HG03378 (cell line): ENCODE results near the gene CFDP1.
"Not testable (repeated sequence)": the region's sequence is repeated elsewhere in the genome, so short reads cannot be mapped to it uniquely, and the experiment has no call there.

Experiments used
- ATAC-seq: cut with Tn5 transposase; IDR thresholded peaks from one replicate; pipeline ENCODE4 v1.9.1; 2021; ENCODE audit warnings: mild to moderate bottlenecking, moderate library complexity; ENCODE audit not compliant: unreplicated experiment

Gene CFDP1

DNA sequence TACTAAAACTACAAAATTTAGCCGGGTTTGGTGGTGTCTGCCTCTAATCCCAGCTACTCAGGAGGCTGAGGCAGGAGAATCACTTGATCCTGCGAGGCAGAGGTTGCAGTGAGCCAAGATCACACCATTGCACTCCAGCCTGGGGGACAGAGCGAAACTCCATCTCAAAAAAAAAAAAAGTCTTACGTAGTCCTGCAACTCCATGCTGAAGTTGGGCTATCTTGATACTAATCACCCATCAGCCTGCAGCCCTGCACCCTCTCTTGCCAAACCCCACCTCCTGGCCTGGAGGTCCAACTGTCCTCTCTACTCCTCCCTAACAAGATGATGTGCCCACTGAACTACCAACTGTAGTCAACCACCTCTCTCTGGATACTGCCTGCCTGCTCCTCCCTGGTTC lies 26.4 kb upstream of the CFDP1 start:
- ATAC-seq: no peak

DNA sequence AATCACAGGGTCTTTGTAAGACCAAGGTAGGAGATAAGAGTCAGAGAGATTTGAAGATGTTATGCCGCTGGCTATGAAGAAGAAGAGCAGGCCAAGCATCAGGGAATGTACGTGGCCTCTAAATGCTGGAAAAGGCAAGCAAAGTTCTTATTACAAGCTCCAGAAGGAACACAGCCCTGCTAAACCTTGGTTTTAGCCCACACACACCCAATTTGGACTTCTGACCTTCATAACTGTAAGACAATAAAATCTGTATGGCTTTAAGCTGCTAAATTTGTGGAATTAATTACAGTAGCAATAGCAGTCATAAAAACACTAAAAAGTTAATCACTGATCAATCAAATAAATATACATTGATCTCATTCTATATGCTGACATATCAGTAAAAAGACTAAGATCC lies 25.1 kb upstream of the CFDP1 start:
- no peak for ATAC-seq

DNA sequence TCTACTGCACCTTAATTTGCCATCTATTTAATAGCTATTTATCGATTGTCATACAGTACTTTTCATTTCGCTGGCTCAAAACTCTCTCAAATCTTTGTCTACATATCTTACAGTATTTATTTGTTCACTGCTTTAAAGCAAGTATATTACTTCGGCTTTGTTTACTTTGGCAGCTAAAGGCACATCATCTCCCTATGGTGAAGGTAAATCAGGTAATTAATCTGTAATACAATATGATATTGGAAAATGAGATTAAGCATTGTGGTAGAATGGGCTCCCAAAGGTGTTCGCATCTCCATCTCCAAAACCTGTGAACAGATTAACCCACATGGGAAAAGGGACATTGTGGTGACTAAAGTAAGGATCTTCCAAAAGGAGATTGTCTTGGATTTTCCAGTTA lies 24.7 kb upstream of the CFDP1 start:
- no peak for ATAC-seq

DNA sequence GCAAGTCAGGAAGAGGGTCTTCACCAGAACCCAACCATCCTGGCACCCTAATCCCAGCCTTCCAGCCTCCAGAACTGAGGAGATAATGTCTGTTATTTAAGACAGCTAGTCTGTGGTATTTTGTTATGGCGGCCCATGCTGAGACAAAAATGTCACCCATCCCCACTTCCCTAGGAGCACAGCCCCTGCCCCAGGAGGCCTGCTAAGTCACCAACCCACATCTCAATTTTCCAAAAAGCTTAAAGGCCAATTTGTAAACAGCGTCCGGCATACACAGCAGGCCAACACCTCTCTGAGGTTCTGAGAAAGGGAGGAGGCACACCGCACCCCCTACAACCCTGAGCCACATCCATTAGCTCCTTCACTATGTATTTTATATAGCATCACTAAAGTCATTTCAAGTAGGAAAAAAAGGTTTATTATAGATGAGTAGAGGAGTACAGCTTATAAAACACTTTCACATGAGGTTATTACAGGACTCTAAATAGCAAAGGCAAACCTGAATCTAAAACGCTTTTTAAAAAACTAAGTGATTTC lies 24.2 kb upstream of the CFDP1 start:
- ATAC-seq: no peak

DNA sequence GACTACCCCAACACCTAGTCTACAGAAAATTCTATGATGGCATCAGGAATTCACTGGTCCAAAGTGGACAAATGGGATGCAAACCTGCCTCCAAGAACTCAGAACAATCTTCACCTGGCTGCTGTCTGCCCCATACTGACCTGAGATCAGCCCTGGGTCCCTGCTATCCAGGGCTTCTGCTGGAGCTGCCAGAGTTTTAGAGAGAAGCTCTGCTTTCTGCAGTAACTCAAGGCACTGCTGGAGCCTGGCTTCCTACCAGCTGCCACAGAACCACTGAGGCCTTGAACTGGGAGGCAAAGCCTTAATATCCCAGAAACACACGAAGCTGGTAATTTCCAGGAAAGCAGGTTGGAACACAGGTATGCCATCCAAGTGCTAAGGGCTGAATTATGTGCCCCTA lies 23.7 kb upstream of the CFDP1 start:
- ATAC-seq: no peak

DNA sequence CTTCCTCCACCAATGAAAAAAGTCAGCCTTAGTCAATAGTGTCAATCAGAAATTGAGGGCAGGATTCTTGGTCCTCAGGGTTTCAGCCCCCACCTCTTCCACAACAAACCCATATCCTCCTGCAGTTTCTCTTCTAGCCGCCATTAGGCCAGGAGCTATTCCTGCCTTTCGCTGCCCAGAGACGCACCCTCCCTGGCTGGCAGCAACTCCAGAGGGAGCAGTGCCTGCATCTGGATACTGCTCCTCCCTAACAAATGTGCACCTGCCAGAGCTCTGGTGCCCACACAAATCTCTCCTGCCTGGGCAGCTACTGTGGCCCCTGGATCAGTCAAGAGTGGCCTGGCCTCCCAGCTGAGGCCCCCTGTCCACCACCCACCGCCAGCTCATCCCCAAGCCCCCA lies 23.2 kb upstream of the CFDP1 start:
- ATAC-seq: not testable (repeated sequence)

DNA sequence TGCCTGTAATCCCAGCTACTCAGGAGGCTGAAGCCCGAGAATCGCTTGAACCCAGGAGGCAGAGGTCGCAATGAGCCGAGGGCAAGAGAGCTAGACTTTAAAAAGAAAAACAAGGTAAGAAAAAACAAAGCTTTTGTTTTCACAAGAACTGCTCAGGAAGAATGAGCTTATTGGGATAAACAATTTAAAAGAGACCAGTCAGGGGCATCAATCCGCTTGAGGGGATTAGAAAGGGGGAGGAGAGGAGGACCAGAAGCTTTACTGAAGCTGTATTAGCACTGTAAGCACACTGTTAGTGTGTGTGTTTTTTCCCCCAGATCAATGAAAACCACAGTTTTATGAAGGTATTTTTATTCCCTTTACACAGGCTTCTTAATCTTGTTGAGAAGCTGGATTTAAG lies 22.4 kb upstream of the CFDP1 start:
- no peak for ATAC-seq

DNA sequence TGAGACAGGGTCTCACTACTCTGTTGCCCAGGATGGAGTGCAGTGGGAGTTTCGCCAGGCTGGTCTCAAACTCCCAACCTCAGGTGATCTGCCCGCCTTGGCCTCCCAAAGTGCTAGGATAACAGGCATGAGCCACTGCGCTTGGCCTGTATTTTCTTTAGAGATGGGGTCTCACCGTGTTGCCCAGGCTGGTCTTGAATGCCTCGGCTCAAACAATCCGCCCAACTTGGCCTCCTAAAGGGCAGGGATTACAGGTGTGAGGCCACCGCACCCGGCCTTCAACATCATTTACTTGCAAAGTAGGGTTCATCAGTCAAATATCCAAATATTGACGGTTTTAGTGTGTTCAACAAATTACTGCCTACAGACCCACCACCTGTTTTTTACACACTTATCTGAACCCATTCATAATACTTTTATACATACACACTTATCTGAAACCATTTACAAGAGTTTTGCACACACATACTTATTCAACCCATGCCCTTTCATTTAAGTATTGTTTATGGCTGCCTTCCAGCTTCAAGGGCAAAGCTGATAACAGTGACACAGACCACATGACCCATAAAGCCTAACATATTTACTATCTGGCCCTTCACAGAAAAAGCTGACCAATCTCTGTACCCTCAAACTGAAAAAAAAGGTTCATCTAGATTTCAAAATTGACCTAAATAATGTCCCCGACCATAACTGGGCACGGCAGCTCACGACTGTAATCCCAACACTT lies 19.3 kb upstream of the CFDP1 start:
- no peak for ATAC-seq

DNA sequence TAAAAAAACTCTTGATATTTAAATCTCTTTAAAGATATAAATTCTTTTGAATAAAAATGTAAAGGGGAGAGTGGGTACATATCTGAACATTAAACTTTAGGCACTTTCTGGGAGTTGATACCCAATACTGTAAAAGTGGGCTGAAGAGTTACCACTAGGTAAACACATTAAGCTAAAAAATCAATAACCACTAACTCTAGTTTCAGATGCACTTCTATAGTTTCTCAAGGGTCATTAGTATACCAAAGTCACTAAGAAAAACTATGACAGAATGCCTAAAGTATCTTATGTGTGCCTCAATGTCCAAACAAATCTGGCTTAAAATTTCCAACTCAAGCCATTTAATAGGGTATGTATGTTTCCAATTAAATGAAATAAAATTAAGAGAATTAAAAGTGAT lies 13.1 kb upstream of the CFDP1 start:
- ATAC-seq: no peak

DNA sequence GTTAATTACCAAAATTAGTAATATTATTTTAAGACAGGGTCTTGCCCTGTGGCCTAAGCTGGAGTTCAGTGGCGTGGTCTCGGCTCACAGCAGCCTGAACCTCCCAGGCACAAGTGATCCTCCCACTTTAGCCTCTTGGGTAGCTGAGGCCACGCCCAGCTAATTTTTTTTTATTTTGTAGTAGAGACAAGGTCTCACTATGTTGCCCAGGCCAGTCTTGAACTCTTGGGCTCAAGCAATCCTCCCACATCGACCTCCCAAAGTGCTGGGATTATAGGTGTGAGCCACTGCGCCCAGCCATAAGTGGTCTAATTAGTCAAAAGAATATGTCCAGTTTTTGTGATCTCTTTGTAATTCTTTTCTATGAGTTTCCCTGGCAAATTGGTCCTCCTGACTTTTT lies 12.0 kb upstream of the CFDP1 start:
- no peak for ATAC-seq

DNA sequence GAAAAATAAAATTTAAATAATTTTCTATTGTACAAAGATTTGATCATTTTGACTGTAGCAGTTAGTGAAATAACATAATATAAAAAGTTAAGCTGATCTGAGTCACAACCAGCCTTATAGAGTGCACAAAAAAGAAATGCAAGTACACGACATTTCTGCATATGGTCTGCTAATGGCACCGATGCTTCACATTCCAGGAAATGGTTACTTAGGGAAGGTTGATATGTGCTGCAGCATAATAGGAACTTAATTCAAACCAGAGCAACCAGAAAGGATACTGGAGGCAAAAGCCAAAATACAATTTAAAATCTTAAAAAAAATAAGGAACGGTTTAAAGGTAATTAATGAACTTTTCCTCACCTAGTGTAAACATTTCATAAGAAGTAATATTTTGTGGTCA lies 10.0 kb upstream of the CFDP1 start:
- ATAC-seq: no peak

DNA sequence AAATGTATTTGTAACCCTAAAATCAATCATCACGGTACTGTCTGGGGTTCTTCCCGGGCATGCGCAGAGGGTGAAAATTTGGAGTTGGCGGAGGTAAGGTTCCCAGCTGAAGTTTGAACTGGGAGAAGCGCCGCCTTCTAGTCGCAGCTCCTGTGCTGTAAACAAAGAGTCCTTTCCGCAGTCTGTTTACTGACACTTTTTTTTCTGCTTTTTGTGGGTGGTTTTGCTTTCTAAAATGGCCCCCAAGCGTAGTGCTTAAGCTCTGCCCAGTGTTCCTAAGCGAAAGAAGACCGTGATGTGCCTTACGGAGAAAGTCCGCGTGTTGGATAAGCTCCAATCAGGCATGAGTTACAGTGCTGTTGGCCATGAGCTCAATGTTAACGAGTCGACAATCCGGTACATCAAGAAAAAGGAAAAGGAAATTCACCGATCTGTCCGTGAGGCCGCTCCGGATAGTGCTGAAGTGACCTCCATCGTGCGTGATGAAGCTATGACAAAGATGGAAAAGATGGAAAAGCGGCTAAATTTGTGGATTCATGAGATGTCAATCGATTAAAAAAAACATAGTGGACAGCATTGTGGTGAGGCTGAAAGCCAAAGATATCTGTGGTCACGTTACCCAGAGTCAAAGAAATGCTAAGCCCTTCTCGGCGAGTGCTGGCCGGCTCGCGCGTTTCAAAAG lies 570 bp upstream of the CFDP1 start:
- ATAC-seq: peak; percentile 77

DNA sequence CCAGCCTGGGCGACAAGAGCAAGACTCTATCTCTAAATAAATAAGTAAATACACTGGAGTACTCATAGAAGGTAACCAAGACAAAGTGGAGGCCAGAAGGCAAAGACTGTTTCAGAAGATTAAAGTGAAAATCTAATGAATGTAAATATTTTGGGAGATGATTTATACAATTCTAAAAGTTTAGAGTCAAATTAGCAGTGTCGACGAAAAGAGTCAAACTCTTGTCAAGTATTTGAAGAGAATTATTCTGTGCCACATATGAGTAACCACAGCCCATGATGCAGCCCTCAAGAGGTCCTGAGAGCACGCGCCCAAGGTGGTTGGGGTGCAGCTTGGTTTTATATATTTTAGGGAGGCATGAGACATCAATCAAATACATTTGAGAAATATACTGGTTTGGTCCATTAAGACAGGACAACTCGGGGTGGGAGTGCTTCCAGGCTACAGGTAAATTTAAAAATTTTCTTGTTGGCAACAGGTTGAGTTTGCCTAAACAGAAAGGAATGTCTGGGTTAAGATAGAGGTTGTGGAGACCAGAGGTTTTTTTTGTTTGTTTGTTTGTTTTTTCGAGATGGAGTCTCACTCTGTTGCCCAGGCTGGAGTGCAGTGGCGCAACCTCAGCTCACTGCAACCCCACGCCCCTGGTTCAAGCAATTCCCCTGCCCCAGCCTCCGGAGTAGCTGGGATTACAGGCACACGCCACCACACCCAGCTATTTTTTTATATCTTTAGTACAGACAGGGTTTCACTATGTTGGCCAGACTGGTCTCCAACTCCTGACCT lies 3.5 kb downstream of the CFDP1 start:
- ATAC-seq: no peak

DNA sequence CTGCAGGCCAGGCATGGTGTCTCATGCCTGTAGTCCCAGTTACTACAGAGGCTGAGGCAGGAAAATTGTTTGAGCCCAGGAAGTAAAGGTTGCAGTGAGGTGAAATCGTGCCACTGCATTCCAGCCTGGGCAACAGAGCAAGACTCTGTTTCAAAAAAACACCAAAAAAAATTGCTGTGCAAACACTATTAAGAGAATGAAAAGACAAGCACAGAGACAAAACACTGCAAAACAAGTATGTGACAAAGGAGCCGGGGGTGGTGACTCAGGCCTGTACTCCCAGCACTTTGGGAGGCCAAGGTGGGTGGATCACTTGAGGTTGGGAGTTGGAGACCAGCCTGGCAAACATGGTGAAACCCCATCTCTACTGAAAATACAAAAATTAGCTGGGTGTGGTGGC lies 6.8 kb downstream of the CFDP1 start:
- ATAC-seq: not testable (repeated sequence)

DNA sequence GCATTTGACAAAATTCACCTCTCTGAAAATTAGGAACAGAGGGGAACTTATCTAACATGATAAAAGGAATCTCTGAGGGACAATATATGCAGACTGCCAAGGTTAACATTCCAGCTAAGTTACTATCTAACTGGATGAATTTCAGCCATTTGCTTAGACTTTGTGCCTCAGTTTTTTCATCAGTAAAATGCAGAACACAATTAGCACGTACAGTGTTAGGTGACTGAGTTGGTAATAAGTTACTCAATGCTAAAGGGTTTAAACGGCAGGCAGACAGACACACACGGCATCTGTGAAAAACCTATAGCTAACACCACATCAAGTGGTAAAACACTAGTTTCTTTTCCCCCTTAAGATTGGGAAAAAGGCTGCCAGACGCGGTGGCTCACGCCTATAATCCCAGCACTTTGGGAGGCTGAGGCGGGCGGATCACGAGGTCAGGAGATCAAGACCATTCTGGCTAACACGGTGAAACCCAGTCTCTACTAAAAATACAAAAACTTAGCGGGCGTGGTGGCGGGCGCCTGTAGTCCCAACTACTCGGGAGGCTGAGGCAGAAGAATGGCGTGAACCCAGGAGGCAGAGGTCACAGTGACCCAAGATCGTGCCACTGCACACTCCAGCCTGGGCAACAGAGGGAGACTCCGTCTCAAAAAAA lies 9.1 kb downstream of the CFDP1 start:
- not testable (repeated sequence) for ATAC-seq

DNA sequence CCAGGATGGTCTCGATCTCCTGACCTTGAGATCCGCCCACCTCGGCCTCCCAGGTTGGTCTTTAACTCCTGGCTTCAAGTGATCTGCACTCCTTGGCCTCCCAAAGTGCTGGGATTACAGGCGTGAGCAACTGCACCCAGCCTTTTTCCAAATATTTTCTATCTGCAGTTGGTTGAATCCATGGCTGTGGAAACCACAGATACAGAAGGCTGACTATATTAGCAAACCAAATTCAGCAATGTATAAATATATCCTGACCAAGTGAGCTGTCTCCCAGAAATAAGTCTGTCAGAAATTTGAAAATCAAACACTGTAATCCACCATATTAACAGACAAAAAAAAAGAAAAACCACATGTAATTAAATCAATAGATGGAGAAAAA lies 9.6 kb downstream of the CFDP1 start:
- no peak for ATAC-seq

DNA sequence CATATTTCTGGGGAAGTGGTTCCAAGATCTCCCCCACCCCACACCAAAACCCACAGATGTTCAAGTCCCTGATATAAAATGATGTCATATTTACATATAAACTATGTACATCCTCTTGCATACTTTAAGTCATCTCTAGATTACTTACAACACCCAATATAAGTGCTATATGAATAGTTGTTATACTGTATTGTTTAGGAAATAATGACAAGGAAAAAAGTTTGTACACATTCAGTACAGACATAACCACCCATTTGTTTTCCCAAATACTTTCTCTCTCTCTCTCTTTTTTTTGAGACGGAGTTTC lies 11.5 kb downstream of the CFDP1 start:
- ATAC-seq: no peak

DNA sequence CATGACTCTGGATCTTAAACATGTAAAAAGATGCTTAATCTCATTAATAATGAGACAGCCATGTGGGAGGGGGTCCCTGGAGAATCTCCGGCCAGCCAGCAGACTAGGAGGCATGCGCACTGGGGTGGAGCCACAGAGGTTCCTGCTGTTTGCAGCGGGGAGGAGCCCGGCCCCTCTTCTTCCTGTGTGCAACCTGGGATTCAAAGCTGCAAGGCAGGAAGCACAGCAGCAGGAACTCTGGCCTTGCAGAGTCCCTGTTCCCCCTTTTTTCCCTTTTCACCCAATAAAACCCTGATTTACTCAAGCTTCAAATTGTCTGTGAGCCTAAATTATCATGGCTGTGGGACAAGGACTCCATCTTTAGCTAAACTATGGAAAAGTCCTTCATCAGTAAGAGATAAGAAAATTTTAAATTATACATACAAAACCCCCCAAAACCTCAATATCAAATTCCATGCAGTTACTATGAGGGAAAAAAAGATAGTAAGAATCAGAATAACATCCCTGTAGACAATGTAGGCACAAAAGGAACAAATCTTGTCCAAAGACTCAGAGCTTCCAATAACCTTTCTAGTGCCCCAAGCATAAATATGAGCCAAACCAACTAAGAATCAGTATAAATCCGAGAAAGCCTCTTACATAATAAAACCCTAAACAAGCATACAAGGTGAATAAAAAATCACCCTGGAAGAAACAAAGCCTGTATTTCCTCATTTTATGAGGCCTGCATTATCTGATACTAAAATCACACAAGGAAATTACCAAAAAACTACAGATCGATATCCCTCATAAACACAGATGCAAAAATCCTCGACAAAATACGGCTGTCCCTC lies 12.1 kb downstream of the CFDP1 start:
- ATAC-seq: peak; percentile 65

DNA sequence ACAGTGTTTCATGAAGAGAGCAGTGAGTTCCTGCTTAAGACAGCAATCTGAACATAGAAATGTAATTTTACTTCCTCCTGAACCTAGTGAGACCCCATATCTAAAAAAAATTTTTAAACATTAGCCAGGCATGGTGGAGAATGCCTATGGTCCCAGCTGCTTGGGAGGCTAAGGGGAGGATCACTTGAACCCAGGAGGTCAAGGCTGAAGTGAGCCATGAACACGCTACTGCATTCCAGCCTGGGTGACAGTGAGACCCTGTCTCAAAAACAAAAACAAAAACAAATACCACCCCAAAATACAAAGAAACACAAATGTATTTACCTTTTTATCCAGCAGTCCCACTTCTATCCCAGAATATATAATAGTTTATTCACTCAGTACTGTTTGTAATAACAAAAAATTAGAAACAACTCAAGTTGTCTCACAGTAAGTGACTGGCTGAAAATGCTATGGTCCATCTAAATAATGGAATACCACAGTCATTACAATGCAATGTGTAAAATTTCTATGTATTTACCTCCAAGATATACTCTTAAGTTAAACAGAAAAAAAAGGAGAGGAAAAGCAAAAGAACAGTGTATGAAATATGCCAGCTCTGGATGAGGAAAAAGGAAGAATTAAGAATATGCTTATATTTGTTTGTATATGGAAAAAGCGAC lies 16.3 kb downstream of the CFDP1 start:
- ATAC-seq: no peak
